Endothelial cell of umbilical vein (primary cell): ENCODE measurements around the gene KCTD16. TPM values are rescaled to one million over a fixed set of nuclear protein-coding genes. Genes with fewer than 3 reads are reported as not detected.
A peak's percentile ranks its signal among the peaks of the same experiment; 100 is the strongest.

ENCODE experiments used
- BruUV-seq: library from RNA; stranded (reverse); fragments of 400-500 nt; replicated peaks from 2 replicates; lab custom pipeline; 2021; lab: Mats Ljungman, UMichigan
- CTCF ChIA-PET: fragments of 300-600, 350-600 bp; sonication (Branson Sonifier 250); formaldehyde crosslinking; loops from one replicate; lab custom pipeline; 2021; ENCODE audit warnings: antibody characterized with exemption, inconsistent platforms; lab: Charles Lee
- POLR2A ChIA-PET: fragments of 300-600, 350-600 bp; sonication (Branson Sonifier 250); formaldehyde crosslinking; loops from one replicate; lab custom pipeline; 2021; ENCODE audit warnings: antibody characterized with exemption, inconsistent platforms; lab: Charles Lee
- DNase-seq: peaks from one replicate; pipeline ENCODE4 v3.0.0-alpha.2; 2011; ENCODE audit warnings: low read depth, low spot score
- FAIRE-seq: peaks from 2 replicates; lab custom pipeline; 2011; peaks lifted over from hg19 to GRCh38; lab: Jason Lieb, UNC
- H2AFZ ChIP-seq: 2 replicates; pipeline ENCODE4 v1.6.0; 2012; ENCODE audit warnings: low read depth, low read length, control low read depth, inconsistent platforms
- H3K27ac ChIP-seq: 2 replicates; pipeline ENCODE4 v1.5.1; 2011; ENCODE audit warnings: low read depth, mild to moderate bottlenecking, control low read depth, low read length, moderate library complexity; ENCODE audit not compliant: insufficient read depth
- H3K27me3 ChIP-seq, 2 experiments: 2 replicates each; pipeline versions ENCODE4 v1.6.0 to v1.6.1; 2011; ENCODE audit warnings: low read length in 2 of 2, mixed read lengths in 1 of 2; ENCODE audit not compliant: control insufficient read depth in 2 of 2, insufficient read depth in 2 of 2
- H3K36me3 ChIP-seq, 2 experiments: 2 replicates in 1 of 2; 3 replicates in 1 of 2; pipeline ENCODE4 v1.5.1; 2011; ENCODE audit warnings: low read length in 2 of 2, mild to moderate bottlenecking in 1 of 2, moderate library complexity in 1 of 2; ENCODE audit not compliant: control insufficient read depth in 2 of 2, insufficient read depth in 2 of 2; ENCODE audit errors: extremely low read depth in 1 of 2
- H3K4me1 ChIP-seq: 3 replicates; pipeline ENCODE4 v1.5.1; 2011; ENCODE audit warnings: mild to moderate bottlenecking, low read length; ENCODE audit not compliant: control insufficient read depth, insufficient read depth; ENCODE audit errors: extremely low read depth
- H3K4me2 ChIP-seq: 2 replicates; pipeline ENCODE4 v1.6.1; 2011; ENCODE audit warnings: low read length, control low read depth, mixed read lengths; ENCODE audit not compliant: insufficient read depth
- H3K4me3 ChIP-seq, 3 experiments: fragments of 200-600 bp in 1 of 3; sonication (generic), shearing (Covaris generic) in 1 of 3; replicated peaks in 1 of 3; 2 replicates each; pipeline ENCODE4 v1.5.1; 2011 to 2016; ENCODE audit warnings: control low read depth in 3 of 3, low read length in 3 of 3, mild to moderate bottlenecking in 2 of 3, inconsistent platforms in 1 of 3, low read depth in 1 of 3, moderate library complexity in 1 of 3; ENCODE audit not compliant: insufficient read depth in 1 of 3
- H3K79me2 ChIP-seq: 2 replicates; pipeline ENCODE4 v1.6.0; 2012; ENCODE audit warnings: low read length, inconsistent platforms; ENCODE audit not compliant: control insufficient read depth, insufficient read depth
- H3K9ac ChIP-seq: replicated peaks from 2 replicates; pipeline ENCODE3; 2011; ENCODE audit warnings: low read length, control low read depth; ENCODE audit not compliant: insufficient read depth; ENCODE audit errors: extremely low read depth
- H3K9me1 ChIP-seq: replicated peaks from 3 replicates; pipeline ENCODE4 v1.6.0; 2011; ENCODE audit warnings: mild to moderate bottlenecking, low read length; ENCODE audit not compliant: control insufficient read depth, insufficient read depth; ENCODE audit errors: extremely low read depth
- H3K9me3 ChIP-seq: replicated peaks from 2 replicates; pipeline ENCODE4 v1.5.1; 2012; ENCODE audit warnings: low read length, inconsistent platforms; ENCODE audit not compliant: control insufficient read depth, insufficient read depth
- H4K20me1 ChIP-seq: replicated peaks from 2 replicates; pipeline ENCODE3; 2011; ENCODE audit warnings: mild to moderate bottlenecking, low read length; ENCODE audit not compliant: control insufficient read depth, insufficient read depth; ENCODE audit errors: extremely low read depth
- CTCF ChIP-seq, 2 donors: IDR thresholded peaks; 1 replicate in 1 of 2; 2 replicates in 1 of 2; pipeline ENCODE4 v1.5.1; 2011; ENCODE audit warnings: low read length in 2 of 2, mild to moderate bottlenecking in 2 of 2, moderate library complexity in 2 of 2, control low read depth in 1 of 2, inconsistent platforms in 1 of 2, low read depth in 1 of 2; ENCODE audit not compliant: insufficient read depth in 1 of 2; ENCODE audit errors: extremely low read depth in 1 of 2
- EZH2 ChIP-seq: IDR thresholded peaks from 2 replicates; pipeline ENCODE4 v1.6.1; 2012; ENCODE audit warnings: borderline replicate concordance, low read depth, mild to moderate bottlenecking, moderate library complexity, low read length, inconsistent platforms; ENCODE audit not compliant: severe bottlenecking
- FOS ChIP-seq: IDR thresholded peaks from 2 replicates; pipeline ENCODE4 v1.6.1; 2011; ENCODE audit warnings: mild to moderate bottlenecking, low read length, moderate library complexity, borderline replicate concordance; ENCODE audit not compliant: insufficient read depth
- GATA2 ChIP-seq: IDR thresholded peaks from 2 replicates; pipeline ENCODE4 v1.7.0; 2011; ENCODE audit warnings: low read depth, mild to moderate bottlenecking, moderate library complexity, mixed read lengths, low read length; ENCODE audit not compliant: insufficient read length, insufficient read depth
- JUN ChIP-seq: IDR thresholded peaks from 2 replicates; pipeline ENCODE4 v1.6.1; 2011; ENCODE audit warnings: borderline replicate concordance, low read depth; ENCODE audit not compliant: insufficient read length, insufficient read depth
- MYC ChIP-seq: IDR thresholded peaks from one replicate; pipeline ENCODE4 v1.6.1; 2011; ENCODE audit warnings: mild to moderate bottlenecking, low read depth, low read length
- POLR2A ChIP-seq: IDR thresholded peaks from 2 replicates; pipeline ENCODE4 v1.6.1; 2012; ENCODE audit warnings: low read depth, mild to moderate bottlenecking, control low read depth, low read length
- POLR2AphosphoS5 ChIP-seq: IDR thresholded peaks from 2 replicates; pipeline ENCODE4 v1.6.1; 2012; ENCODE audit warnings: low read depth, mild to moderate bottlenecking, control low read depth, low read length, moderate library complexity; ENCODE audit not compliant: insufficient read depth
- dilution Hi-C: fragments of 300-500 bp; cut with MboI; formaldehyde crosslinking; loops from one replicate; pipeline ENCODE4 v1.15.0; 2019; ENCODE audit warnings: low sequenced_read_pairs; ENCODE audit not compliant: extremely low pct_ligation_motif_present
- intact Hi-C: fragments of 100-400 bp; cut with micrococcal nuclease; formaldehyde crosslinking; loops from one replicate; pipeline ENCODE4 v1.10.0; 2022
- polyA plus RNA-seq, 4 experiments: library from polyadenylated mRNA; depleted of rRNA in 3 of 4; stranded (reverse) in 3 of 4; unstranded in 1 of 4; fragments of >200 nt; gene quantifications; 2 replicates each; pipeline versions ENCODE4 v1.2.1 to v1.2.3, GENCODE V29; 2011 to 2012; ENCODE audit warnings: missing spikeins in 1 of 4
- total RNA-seq: library from RNA; stranded (reverse); gene quantifications from 2 replicates; pipeline ENCODE4 v1.2.3, GENCODE V29; 2021
- TF ChIP-seq, protein P1 (sequence below): IDR thresholded peaks from 2 replicates; pipeline ENCODE4 v1.6.1; 2011; ENCODE audit not compliant: insufficient read depth, insufficient read length

Gene KCTD16
- total and polyA plus RNA-seq, 2 donors (not counting 3 experiments of a cell fraction or from before 2014, with no cell fraction given) = 0.21 to 0.49 TPM

DNA sequence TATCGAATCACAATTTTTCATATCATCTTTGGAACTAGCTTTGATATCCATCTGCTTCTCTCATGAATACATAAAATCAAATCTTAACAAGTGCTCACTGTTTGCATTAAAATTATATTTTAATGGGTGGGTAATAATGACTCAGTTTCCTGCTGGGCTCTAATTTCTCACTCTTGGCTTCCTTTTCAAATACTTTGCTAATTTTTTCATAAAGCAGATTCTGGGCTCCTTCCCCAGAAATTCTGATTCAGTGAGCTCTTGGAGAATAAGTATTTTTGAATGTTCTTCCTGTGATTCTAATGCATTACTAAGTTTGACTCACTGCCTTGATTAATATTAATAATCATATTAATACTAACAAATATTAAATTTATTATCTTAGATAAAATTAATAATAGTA is 49.1 kb upstream of the KCTD16 start:
- no peak overlapping the region for H3K9ac ChIP-seq
- H3K9me1 ChIP-seq = no peaks in the 10 kb centered on the region
- H2AFZ ChIP-seq = no peak overlapping the region
- ChIA-PET POLR2A (no interaction called here), CTCF (interaction anchor here (0.6 to 3.5 kb wide), 10 partner anchors 10 to 82 kb away, joined by 3 to 24 read pairs (median 3); no protein-coding TSS in a partner anchor)
- no peaks in the 10 kb centered on the region for H3K9me3 ChIP-seq
- H3K4me3 ChIP-seq = no peak overlapping the region
- TF ChIP-seq GATA2 = peak; percentile 12
- TF ChIP-seq MYC = no peak
- no peak for TF ChIP-seq POLR2AphosphoS5
- TF ChIP-seq, protein P1, sequence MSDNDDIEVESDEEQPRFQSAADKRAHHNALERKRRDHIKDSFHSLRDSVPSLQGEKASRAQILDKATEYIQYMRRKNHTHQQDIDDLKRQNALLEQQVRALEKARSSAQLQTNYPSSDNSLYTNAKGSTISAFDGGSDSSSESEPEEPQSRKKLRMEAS = no peak
- TF ChIP-seq FOS = peak; percentile 82
- peak; percentile 13 for TF ChIP-seq JUN
- no peak for TF ChIP-seq EZH2
- TF ChIP-seq POLR2A = no peak
- H3K4me1 ChIP-seq = peaks cover 14% of the 10 kb centered on the region
- DNase-seq = peak; percentile 87
- H3K36me3 ChIP-seq = no peaks in the 10 kb centered on the region
- BruUV-seq = no TSS peak
- FAIRE-seq = peak; percentile 33
- intact Hi-C loops = no loop called here
- no peaks in the 10 kb centered on the region for H3K27me3 ChIP-seq
- H3K4me2 ChIP-seq = peak overlapping the region; percentile 53
- H4K20me1 ChIP-seq = no peaks in the 10 kb centered on the region
- dilution Hi-C loops = no loop called here
- H3K27ac ChIP-seq = no peak overlapping the region
- H3K79me2 ChIP-seq = no peaks in the 10 kb centered on the region

- no peak overlapping the region for H3K27ac ChIP-seq
- no peaks in the 10 kb centered on the region for H4K20me1 ChIP-seq
- no peaks in the 10 kb centered on the region for H3K9me3 ChIP-seq
- H3K79me2 ChIP-seq = no peaks in the 10 kb centered on the region
- TF ChIP-seq FOS = no peak
- TF ChIP-seq EZH2 = no peak
- no peak for TF ChIP-seq MYC
- no peak for TF ChIP-seq GATA2
- no peak for TF ChIP-seq JUN
- TF ChIP-seq, protein P1 = no peak
- no peak for TF ChIP-seq POLR2AphosphoS5
- TF ChIP-seq POLR2A = no peak
- TF ChIP-seq CTCF (IDR thresholded peaks at IDR 0.05; ENCODE audit: extremely low read depth in 1 of 2, insufficient read depth in 1 of 2, low read depth in 1 of 2, low read length in 2 of 2) = no peak
- H3K4me1 ChIP-seq = peaks cover 14% of the 10 kb centered on the region
- no peak overlapping the region for H3K4me3 ChIP-seq
- ChIA-PET CTCF (interaction anchor here (0.5 to 3.5 kb wide), 9 partner anchors 9 to 428 kb away, joined by 3 to 24 read pairs (median 3); no protein-coding TSS in a partner anchor), POLR2A (no interaction called here)
- peak overlapping the region; percentile 53 for H3K4me2 ChIP-seq
- no peak overlapping the region for H3K9ac ChIP-seq
- no TSS peak for BruUV-seq
- dilution Hi-C loops = no loop called here
- intact Hi-C loops = no loop called here
- H3K36me3 ChIP-seq = no peaks in the 10 kb centered on the region
- H3K9me1 ChIP-seq = no peaks in the 10 kb centered on the region
- peak; percentile 34 for DNase-seq
- H2AFZ ChIP-seq = peak overlapping the region; percentile 9
- FAIRE-seq = no peak
- H3K27me3 ChIP-seq = no peaks in the 10 kb centered on the region
Measured at GRCh38 chr5:144122081-144122480, 48.6 kb upstream of the KCTD16 start.
